ENCODE results near the gene ANO5.
"Not testable (repeated sequence)": the region's sequence is repeated elsewhere in the genome, so short reads cannot be mapped to it uniquely, and the experiment has no call there.

ANO5 gene

DNA sequence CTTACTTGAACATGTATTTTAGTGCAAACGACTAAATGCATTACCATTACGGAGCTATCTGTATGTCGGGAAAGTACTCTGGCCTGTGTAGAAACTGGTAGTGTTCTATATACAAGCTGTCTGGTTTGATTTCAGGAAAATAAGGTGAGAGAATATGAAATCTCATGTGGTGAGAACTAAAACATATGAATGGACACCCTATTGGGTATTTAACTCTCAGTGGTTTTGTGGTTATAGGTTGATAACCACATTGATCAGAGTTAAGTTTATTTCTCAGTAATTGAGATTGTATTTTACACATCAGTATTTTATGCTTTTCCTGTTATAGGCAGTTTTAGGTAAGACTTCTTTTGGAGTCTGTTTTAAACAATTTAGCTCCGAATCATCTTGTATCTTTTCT lies 10.4 kb downstream of the ANO5 start:
- no peak for DNase-seq (ENCODE audit: low spot score)

DNA sequence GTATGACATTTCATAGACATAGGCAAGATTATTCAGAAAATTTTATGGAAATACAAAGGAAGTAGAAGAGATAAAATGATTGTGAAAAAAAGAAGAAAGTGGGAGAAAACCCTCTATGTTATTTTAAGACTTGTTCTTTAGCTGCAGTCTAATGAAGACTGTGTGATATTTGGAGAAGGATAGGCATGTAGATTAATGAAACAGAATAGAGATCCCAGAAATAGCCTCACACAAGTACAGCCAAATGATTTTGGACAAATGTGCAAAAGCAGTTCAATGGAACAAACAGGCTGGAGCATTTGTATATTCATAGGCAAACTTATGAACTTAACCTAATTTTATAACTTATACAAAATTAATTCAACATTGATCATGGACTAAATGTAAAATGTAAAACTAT lies 14.3 kb downstream of the ANO5 start:
- no peak for DNase-seq (ENCODE audit: low spot score)

GRCh38 chr11:22208151-22208858 lies 15.4 kb downstream of the ANO5 start:
- DNase-seq (ENCODE audit: low spot score) = no peak

GRCh38 chr11:22216940-22217339 lies 24.1 kb downstream of the ANO5 start:
- DNase-seq (ENCODE audit: low spot score) = no peak

- DNase-seq (ENCODE audit: low spot score) = no peak
Observed at GRCh38 chr11:22221143-22221542, 28.3 kb downstream of the ANO5 start.

DNA sequence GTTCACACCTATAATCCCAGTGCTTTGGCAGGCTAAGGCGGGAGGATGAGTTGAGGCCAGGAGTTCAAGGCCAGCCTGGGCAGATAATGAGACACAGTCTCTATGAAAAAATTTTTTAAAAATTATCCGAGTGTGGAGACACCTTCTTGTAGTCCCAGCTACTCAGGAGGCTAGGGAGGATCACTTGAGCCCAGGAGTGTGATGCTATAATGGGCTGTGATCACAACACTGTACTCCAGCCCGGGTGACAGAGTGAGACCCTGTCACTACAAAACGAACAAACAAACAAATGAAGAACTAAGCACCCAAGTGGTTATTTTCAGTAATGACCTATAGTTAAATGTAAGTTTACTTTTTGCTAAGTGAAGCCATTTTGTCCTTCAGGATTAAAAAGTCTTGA lies 32.3 kb downstream of the ANO5 start:
- DNase-seq (ENCODE audit: low spot score) = no peak

- no peak for DNase-seq (ENCODE audit: low spot score)
Observed at GRCh38 chr11:22234743-22235142, 41.9 kb downstream of the ANO5 start.

DNA sequence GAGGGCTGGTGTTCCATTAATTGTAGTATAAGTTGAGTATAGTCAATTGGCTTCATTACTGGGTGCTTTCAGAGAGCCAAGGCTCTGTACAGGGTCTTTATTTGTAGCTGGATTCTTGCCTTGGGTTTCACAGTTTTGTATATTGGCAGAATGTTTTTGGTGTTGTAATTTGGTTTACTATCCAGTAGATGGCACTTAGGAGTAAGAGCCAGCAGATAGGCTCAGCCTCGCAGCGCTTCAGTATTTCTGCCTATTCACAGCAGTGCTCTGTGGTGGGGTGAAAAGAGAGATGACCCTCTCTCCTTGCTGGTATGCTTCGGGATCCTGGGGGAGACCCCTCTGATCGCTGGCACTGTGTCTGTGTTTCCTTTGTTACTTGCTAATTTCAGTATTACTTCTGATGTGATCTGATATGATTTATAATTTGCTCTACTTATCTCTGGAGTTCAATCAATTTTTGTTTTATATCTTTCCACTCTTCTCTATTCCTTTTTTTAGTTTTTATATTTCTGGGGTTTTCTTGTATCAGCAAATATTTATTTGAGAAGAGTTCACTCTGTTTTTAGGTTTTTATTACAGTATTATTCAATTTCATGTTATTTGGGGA lies 52.2 kb downstream of the ANO5 start:
- peak; percentile 30 for DNase-seq (ENCODE audit: low spot score)

DNA sequence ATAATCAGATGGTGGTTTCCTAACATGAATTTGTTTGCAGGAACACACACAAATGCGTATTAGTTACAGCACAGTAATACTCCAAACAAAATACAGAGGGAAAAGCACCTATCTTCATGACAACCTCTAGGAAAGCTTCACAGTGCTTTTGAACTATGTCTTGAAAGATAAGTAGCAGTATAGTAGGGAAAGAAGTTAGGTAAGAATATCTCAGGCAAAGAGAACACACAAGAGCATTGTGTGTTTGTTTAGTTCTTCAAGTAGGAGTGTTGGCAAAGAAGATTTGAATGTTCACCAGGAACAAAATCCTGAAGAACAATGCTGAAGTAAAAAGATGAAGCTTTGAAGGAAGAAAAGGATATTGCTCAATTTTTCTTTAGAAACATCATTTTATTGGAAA lies 54.1 kb downstream of the ANO5 start:
- no peak for DNase-seq (ENCODE audit: low spot score)

DNA sequence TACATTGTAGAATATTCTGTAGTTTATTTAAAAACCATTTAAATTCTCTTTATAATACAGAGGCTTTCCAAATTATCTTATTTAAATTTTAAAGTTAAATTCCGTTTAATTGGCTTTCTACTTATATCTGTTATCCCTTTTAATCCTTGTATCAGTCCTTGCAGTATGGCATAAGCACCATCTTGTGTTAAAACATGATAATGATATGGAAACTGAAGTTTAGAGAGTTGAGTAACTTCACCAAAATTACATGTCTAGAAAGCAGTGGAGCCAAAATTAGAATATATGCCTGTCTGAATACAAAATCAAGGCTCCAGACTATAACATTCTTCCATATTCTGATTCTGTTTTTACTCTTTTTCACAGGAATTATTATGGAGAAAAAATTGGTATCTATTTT lies 57.0 kb downstream of the ANO5 start:
- DNase-seq (ENCODE audit: low spot score) = no peak

DNA sequence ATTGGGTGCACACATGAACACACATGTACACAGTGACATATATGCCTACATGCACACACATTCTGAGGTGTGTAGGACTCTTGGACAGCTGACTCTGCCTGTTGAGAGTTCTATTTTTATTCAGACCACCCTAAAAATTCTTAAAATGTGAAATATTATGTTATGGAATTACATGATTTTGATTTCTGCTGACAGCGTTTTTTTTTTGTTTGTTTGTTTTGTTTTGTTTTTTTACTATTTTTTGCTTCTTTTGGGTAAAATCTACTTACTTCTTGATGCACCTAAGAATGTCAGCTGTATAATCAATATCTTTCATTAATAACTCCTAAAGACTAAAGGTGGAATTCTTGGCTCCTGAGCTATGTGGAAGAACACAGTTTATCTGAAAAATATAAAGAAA lies 64.0 kb downstream of the ANO5 start:
- no peak for DNase-seq (ENCODE audit: low spot score)

GRCh38 chr11:22263613-22264012 lies 70.7 kb downstream of the ANO5 start:
- no peak for DNase-seq (ENCODE audit: low spot score)

DNA sequence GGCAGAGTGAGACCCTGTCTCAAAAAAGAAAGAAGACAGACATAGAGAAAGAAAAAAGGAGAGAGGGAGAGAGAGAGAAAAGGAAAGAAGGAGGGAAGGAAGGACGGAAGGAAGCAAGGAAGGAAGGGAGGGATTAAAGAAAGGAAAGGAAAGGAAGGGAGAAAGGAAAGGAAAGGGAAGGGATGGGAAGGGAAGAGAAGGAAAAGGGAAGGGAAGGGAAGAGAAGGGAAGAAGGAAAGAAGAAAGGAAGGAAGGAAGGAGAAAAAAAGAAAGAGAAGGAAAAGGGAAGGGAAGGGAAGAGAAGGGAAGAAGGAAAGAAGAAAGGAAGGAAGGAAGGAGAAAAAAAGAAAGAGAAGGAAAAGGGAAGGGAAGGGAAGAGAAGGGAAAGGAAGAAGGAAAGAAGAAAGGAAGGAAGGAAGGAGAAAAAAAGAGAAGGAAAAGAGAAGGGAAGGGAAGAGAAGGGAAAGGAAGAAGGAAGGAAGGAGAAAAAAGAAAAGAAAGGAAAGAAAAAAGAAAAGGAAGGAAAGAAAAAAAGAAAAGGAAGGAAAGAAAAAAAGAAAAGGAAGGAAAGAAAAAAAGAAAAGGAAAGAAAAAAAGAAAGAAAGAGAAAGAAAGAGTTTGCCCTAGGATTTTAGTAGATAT lies 76.2 kb downstream of the ANO5 start:
- not testable (repeated sequence) for DNase-seq (ENCODE audit: low spot score)

DNA sequence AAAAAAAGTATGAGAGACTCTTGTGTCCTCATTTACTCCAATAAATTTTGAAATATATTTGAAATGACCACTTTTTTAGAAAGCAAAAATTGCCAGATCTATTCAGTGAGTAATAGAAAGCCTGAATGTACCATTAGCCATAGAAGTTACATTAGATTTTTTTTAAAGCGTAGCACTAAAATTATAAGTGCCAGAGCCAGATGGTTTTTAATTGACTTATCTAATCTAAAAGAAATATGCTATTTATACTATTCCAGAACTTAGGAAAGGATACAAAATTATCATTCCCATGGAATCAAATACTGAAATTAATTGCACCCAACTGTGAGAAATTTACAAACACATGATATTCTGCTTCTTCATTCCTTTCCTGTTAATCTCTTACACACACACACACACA lies 80.9 kb downstream of the ANO5 start:
- no peak for DNase-seq (ENCODE audit: low spot score)

DNA sequence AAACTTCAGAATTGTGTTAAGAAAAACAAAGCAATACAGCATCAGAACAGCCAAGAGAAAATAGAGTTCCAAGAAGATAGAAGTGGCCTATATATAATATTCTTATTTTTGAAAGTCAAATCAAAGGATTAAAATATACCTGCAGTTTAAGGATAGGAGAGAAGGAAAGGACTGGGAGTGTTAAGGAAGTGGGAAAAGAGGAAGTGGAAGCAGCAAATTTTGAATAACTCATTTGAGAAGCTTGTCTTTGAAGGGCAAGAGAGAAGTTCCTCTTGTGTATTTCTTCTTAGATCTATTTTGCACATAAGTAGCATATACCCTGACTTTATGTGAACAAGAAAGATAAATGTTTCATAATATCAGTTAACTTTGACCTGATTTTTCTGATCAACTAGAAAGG lies 82.7 kb downstream of the ANO5 start:
- DNase-seq (ENCODE audit: low spot score) = no peak

DNA sequence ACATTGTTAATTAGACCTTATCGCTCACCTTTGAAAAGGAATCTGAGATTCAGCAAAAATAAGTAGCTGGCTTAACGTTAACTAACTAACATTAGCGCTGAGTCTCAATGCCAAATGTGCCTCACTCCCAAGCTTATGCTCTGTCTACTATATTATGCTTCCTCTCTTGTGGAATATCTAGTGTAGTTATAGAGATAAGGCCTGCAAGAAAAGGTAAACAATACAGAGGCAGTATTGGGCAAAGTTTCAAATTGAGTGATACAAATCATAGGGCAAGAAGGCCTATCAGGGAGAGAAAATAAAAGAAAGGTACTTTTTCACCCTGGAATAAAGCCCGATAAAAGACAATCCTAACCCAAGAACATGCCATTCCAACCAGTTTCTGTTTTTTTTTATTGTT lies 83.7 kb downstream of the ANO5 start:
- no peak for DNase-seq (ENCODE audit: low spot score)

DNA sequence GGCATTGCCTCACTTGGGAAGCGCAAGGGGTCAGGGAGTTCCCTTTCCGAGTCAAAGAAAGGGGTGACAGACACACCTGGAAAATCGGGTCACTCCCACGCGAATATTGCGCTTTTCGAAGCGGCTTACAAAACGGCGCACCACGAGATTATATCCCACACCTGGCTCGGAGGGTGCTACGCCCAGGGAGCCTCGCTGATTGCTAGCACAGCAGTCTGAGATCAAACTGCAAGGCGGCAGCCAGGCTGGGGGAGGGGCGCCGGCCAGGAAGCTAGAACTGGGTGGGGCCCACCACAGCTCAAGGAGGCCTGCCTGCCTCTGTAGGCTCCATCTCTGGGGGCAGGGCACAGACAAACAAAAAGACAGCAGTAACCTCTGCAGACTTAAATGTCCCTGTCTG lies 92.1 kb downstream of the ANO5 start:
- DNase-seq (ENCODE audit: low spot score) = not testable (repeated sequence)

DNA sequence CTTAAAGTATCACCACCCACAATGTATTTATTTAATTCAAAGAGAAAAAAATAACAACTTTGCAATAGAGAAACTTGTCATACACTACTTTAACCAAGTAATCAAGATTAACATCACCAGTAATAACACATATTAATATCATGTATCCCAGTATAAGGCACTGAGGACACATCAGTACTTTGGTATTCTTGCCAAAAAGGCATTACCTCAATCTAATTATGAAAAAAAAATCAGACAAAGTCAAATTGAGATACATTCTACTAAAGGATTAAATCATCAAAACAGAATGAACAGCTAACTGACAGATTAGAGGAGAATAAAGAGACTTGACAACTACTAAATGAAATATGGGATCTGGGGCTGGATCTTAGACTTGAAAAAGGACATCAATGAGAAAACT lies 109.5 kb downstream of the ANO5 start:
- no peak for DNase-seq (ENCODE audit: low spot score)

- DNase-seq (ENCODE audit: low spot score) = peak; percentile 29
Observed at GRCh38 chr11:22304337-22304961, 111.6 kb downstream of the ANO5 start.

- DNase-seq (ENCODE audit: low spot score) = no peak
Observed at GRCh38 chr11:22317656-22318055, 124.8 kb downstream of the ANO5 start.

- DNase-seq (ENCODE audit: low spot score) = no peak
Observed at GRCh38 chr11:22331771-22332170, 138.9 kb downstream of the ANO5 start.

All from hematopoietic multipotent progenitor cell treated with erythropoietin and hydrocortisone succinate and interleukin-3 and kit ligand, for 17 days (in vitro differentiated cells).